ENCODE results near the gene RPAP3. TPM values are rescaled to one million over a fixed set of nuclear protein-coding genes. Genes with fewer than 3 reads are reported as not detected.

Gene RPAP3
- polyA plus RNA-seq, 1 experiment: 28.2 TPM

DNA sequence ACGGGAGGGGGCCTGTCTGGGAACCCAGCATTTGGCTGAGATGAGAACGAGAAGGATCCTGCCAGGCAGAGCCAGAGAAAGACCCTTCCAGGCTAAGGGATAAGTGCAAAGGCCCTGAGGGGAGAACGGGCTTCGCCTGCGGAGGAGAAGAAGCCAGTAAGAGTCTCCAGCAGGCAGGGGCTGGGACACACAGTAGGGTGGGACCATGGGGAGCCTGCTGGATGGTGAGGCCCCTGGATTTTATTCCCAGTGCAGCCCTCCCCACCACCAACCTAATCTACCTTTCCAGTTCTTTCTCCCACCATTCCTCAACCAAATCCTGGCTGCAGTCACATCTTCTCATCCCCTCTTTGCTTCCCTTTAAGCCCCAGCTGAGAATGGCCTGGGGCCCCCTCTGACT is 40.2 kb upstream of the RPAP3 start:
- POLR2A ChIA-PET: no interaction called here
- no peak overlapping the region for H3K4me3 ChIP-seq (ENCODE audit: low read depth, low read length)
- no peak for DNase-seq (ENCODE audit: low read depth, low spot score)
- peaks cover 36% of the 10 kb centered on the region for H3K27me3 ChIP-seq (ENCODE audit: control insufficient read depth, insufficient read depth, low read length)
- CTCF ChIA-PET: interaction anchor here (1.1 kb wide), 1 partner anchor 21 kb away, joined by 3 read pairs; no protein-coding TSS in a partner anchor
- TF ChIP-seq, protein P1, sequence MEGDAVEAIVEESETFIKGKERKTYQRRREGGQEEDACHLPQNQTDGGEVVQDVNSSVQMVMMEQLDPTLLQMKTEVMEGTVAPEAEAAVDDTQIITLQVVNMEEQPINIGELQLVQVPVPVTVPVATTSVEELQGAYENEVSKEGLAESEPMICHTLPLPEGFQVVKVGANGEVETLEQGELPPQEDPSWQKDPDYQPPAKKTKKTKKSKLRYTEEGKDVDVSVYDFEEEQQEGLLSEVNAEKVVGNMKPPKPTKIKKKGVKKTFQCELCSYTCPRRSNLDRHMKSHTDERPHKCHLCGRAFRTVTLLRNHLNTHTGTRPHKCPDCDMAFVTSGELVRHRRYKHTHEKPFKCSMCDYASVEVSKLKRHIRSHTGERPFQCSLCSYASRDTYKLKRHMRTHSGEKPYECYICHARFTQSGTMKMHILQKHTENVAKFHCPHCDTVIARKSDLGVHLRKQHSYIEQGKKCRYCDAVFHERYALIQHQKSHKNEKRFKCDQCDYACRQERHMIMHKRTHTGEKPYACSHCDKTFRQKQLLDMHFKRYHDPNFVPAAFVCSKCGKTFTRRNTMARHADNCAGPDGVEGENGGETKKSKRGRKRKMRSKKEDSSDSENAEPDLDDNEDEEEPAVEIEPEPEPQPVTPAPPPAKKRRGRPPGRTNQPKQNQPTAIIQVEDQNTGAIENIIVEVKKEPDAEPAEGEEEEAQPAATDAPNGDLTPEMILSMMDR (IDR thresholded peaks at IDR 0.05; ENCODE audit: low read depth, low read length): no peak
- no peaks in the 10 kb centered on the region for H3K9me3 ChIP-seq (ENCODE audit: control insufficient read depth, insufficient read depth, low read length)
- no peak overlapping the region for H3K27ac ChIP-seq (ENCODE audit: low read depth, low read length)

DNA sequence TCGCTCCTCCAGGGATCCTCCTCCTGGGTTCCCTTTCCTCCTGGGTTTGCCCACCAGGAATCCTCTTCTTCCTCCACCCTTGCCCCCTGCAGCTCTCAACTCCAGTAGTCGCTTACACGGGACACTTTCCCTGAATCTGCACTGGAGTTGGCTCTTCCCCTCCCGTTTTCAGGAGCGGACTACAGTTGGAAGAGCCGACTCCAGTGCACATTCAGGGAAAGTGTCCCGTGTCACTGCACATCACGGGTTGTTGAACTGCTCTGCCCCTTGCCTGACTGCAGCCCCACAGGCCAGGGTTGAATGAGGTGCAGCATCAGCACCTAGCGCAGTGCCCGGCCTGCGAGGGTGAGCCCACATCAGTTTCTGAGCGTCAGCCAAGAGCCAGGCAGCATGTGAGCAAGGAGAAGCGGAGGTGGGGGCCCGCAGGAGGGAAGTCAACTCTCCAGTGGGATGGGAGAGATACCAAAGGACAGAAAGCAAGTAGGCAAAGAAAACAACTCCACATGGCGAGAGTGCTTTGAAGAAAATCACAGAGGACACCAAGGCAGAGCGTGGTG is 39.7 kb upstream of the RPAP3 start:
- TF ChIP-seq, protein P1 (IDR thresholded peaks at IDR 0.05; ENCODE audit: low read depth, low read length): no peak
- H3K9me3 ChIP-seq (ENCODE audit: control insufficient read depth, insufficient read depth, low read length): no peaks in the 10 kb centered on the region
- ChIA-PET POLR2A (no interaction called here), CTCF (interaction anchor here (4.8 to 5.3 kb wide), 3 partner anchors 12 to 92 kb away, joined by 76 to 116 read pairs (median 78); partner anchors contain the start of gene RAPGEF3)
- no peak for DNase-seq (ENCODE audit: low read depth, low spot score)
- H3K27me3 ChIP-seq (ENCODE audit: control insufficient read depth, insufficient read depth, low read length): peaks cover 36% of the 10 kb centered on the region
- H3K27ac ChIP-seq (ENCODE audit: low read depth, low read length): no peak overlapping the region
- H3K4me3 ChIP-seq (ENCODE audit: low read depth, low read length): no peak overlapping the region

DNA sequence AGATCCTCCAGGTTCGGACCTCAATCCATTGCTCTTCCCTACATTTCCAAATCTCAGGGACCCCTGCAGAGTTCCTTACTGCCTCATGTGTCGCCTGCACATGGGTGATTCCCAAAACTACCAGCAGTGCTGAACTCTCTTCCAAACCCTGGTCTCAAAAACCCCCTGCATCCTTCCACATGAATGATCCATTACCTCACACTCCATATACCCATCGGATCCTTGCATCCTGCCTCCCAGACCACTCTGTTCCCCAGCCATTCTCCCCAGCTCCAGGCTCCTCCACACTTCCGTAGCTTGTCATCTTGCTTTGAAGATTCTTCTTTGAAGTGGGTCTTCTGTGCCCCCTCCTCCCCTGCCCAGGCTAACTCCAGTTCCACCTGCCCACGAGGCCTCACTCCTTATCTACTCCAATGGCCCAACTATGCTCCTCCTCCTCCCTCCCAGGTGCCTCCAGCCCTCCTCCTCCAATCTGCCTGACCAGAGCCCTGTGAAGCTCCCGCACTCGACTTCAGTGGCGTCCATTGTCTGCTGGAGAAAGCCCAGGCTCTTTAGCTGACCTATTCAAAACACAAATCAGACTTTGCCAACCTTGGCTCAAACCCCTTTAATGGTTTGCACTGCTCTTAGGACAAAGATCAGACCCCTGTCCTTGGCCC is 39.1 kb upstream of the RPAP3 start:
- Histone ChIP-seq H3K4me3 (ENCODE audit: low read depth, low read length) (no peak overlapping the region), H3K27me3 (ENCODE audit: control insufficient read depth, insufficient read depth, low read length) (peaks cover 36% of the 10 kb centered on the region), H3K9me3 (ENCODE audit: control insufficient read depth, insufficient read depth, low read length) (no peaks in the 10 kb centered on the region), H3K27ac (ENCODE audit: low read depth, low read length) (no peak overlapping the region)
- CTCF ChIA-PET: interaction anchor here (0.7 to 5.3 kb wide), 6 partner anchors 12 to 96 kb away, joined by 3 to 116 read pairs (median 77); partner anchors contain the start of gene RAPGEF3
- POLR2A ChIA-PET: no interaction called here
- TF ChIP-seq, protein P1 (IDR thresholded peaks at IDR 0.05; ENCODE audit: low read depth, low read length): no peak
- no peak for DNase-seq (ENCODE audit: low read depth, low spot score)

- ChIA-PET CTCF (interaction anchor here (0.6 to 5.3 kb wide), 9 partner anchors 12 to 97 kb away, joined by 3 to 116 read pairs (median 76); partner anchors contain the start of gene RAPGEF3), POLR2A (no interaction called here)
- TF ChIP-seq, protein P1 (IDR thresholded peaks at IDR 0.05; ENCODE audit: low read depth, low read length): peak; percentile 21; the same call in 1 of the 2 replicates
- Histone ChIP-seq H3K27me3 (ENCODE audit: control insufficient read depth, insufficient read depth, low read length) (peaks cover 36% of the 10 kb centered on the region), H3K4me3 (ENCODE audit: low read depth, low read length) (no peak overlapping the region), H3K9me3 (ENCODE audit: control insufficient read depth, insufficient read depth, low read length) (no peaks in the 10 kb centered on the region), H3K27ac (ENCODE audit: low read depth, low read length) (no peak overlapping the region)
- DNase-seq (ENCODE audit: low read depth, low spot score): no peak
Observed at GRCh38 chr12:47744005-47744651, 38.3 kb upstream of the RPAP3 start.

Data from AG04450 (cell line).